GM12878 (cell line): ENCODE results near the gene DNAH1. TPM values are rescaled to one million over a fixed set of nuclear protein-coding genes. Genes with fewer than 3 reads are reported as not detected.

Experiments used
- ATAC-seq: fragments of 200-7000 bp; cut with Tn5 transposase; 3 replicates; pipeline ENCODE4 v1.9.1; 2020; ENCODE audit warnings: mild to moderate bottlenecking, moderate library complexity
- BruUV-seq: library from RNA; stranded (reverse); fragments of 400-500 nt; replicated peaks from 2 replicates; lab custom pipeline; 2021; lab: Mats Ljungman, UMichigan
- CTCF ChIA-PET: fragments of 300-600 bp; sonication (Branson Sonifier 250); formaldehyde crosslinking; extraction: SDS; loops from one replicate; lab custom pipeline; 2021; ENCODE audit warnings: inconsistent platforms; lab: Yijun Ruan, JAX
- POLR2A ChIA-PET: fragments of 350-600 bp; formaldehyde crosslinking; extraction: SDS; loops from one replicate; lab custom pipeline; 2021; ENCODE audit warnings: inconsistent platforms; lab: Charles Lee
- RAD21 ChIA-PET: fragments of 300-600 bp; sonication (Branson Sonifier 250); formaldehyde crosslinking; loops from one replicate; lab custom pipeline; 2023; ENCODE audit warnings: antibody characterized with exemption; ENCODE audit not compliant: unreplicated experiment; lab: Charles Lee
- SMC1A ChIA-PET: fragments of 300-600 bp; sonication (Branson Sonifier 250); formaldehyde crosslinking; loops from one replicate; lab custom pipeline; 2023; ENCODE audit not compliant: unreplicated experiment, uncharacterized antibody; lab: Charles Lee
- DNase-seq: peaks from one replicate; pipeline ENCODE4 v3.0.0-alpha.2; 2011; ENCODE audit warnings: low read depth, low spot score
- FAIRE-seq: peaks from 3 replicates; lab custom pipeline; 2011; peaks lifted over from hg19 to GRCh38; lab: Jason Lieb, UNC
- H2AFZ ChIP-seq: 2 replicates; pipeline ENCODE4 v1.6.0; 2011; ENCODE audit warnings: low read depth, low read length, control low read depth; ENCODE audit not compliant: control insufficient read depth
- H3K27ac ChIP-seq: 2 replicates; pipeline ENCODE4 v1.5.1; 2011; ENCODE audit warnings: control low read depth; ENCODE audit not compliant: control insufficient read depth, insufficient read depth
- H3K27me3 ChIP-seq, 2 experiments: replicated peaks in 1 of 2; 2 replicates each; pipeline versions ENCODE4 v1.6.0 to v1.6.1; 2011; ENCODE audit warnings: low read length in 1 of 2; ENCODE audit not compliant: control insufficient read depth in 2 of 2, insufficient read depth in 2 of 2
- H3K36me3 ChIP-seq, 2 experiments: 2 replicates each; pipeline ENCODE4 v1.5.1; 2011; ENCODE audit warnings: low read length in 1 of 2; ENCODE audit not compliant: control insufficient read depth in 2 of 2, insufficient read depth in 2 of 2
- H3K4me1 ChIP-seq: 2 replicates; pipeline ENCODE4 v1.6.1; 2011; ENCODE audit warnings: mild to moderate bottlenecking, low read length, moderate library complexity, mixed read lengths; ENCODE audit not compliant: control insufficient read depth, insufficient read depth
- H3K4me2 ChIP-seq: 2 replicates; pipeline ENCODE4 v1.6.0; 2011; ENCODE audit warnings: control low read depth; ENCODE audit not compliant: control insufficient read depth, insufficient read depth
- H3K4me3 ChIP-seq: fragments of 200-600 bp; sonication (generic); 2 replicates; pipeline ENCODE4 v1.5.1; 2016
- H3K79me2 ChIP-seq: 2 replicates; pipeline ENCODE4 v1.6.0; 2011; ENCODE audit warnings: low read length; ENCODE audit not compliant: control insufficient read depth, insufficient read depth
- H3K9ac ChIP-seq: 2 replicates; pipeline ENCODE4 v1.8.0; 2011; ENCODE audit warnings: low read length, control low read depth, mixed read lengths; ENCODE audit not compliant: control insufficient read depth, insufficient read depth
- H3K9me3 ChIP-seq: replicated peaks from 3 replicates; pipeline ENCODE4 v1.5.1; 2011; ENCODE audit warnings: mild to moderate bottlenecking, low read length; ENCODE audit not compliant: control insufficient read depth, insufficient read depth
- H4K20me1 ChIP-seq: 2 replicates; pipeline ENCODE4 v1.6.0; 2011; ENCODE audit not compliant: control insufficient read depth, insufficient read depth
- ATF7 ChIP-seq: fragments of 450-650 bp; IDR thresholded peaks from 2 replicates; pipeline ENCODE4 v1.6.1; 2016; ENCODE audit warnings: low read depth, mild to moderate bottlenecking
- BCL3 ChIP-seq: IDR thresholded peaks from 2 replicates; pipeline ENCODE4 v1.6.1; 2011; ENCODE audit warnings: borderline replicate concordance, low read depth, mild to moderate bottlenecking, moderate library complexity, low read length; ENCODE audit not compliant: insufficient read depth, poor library complexity, severe bottlenecking
- BHLHE40 ChIP-seq, 2 experiments: fragments of 450-650 bp in 1 of 2; IDR thresholded peaks; 2 replicates each; pipeline ENCODE4 v1.6.1; 2011 to 2017; ENCODE audit warnings: low read depth in 2 of 2, borderline replicate concordance in 1 of 2, improper control_type of control experiment in 1 of 2, low read length in 1 of 2, mild to moderate bottlenecking in 1 of 2
- KAT2A ChIP-seq: conservative IDR thresholded peaks from 2 replicates; pipeline ENCODE4 v1.6.1; 2011; ENCODE audit warnings: low read depth, low read length; ENCODE audit not compliant: control insufficient read depth
- MTA3 ChIP-seq: IDR thresholded peaks from 2 replicates; pipeline ENCODE4 v1.6.1; 2012; ENCODE audit warnings: low read length, inconsistent platforms, borderline replicate concordance
- POLR2AphosphoS2 ChIP-seq: IDR thresholded peaks from 2 replicates; pipeline ENCODE4 v1.6.1; 2011; ENCODE audit warnings: low read depth, mild to moderate bottlenecking, low read length, improper control_type of control experiment, moderate library complexity
- PRDM15 ChIP-seq: fragments of 450-650 bp; formaldehyde crosslinking; IDR thresholded peaks from 2 replicates; pipeline ENCODE4 v1.4.0; 2020; ENCODE audit warnings: mild to moderate bottlenecking, moderate library complexity
- ZBTB40 ChIP-seq: fragments of 450-650 bp; IDR thresholded peaks from 2 replicates; pipeline ENCODE4 v1.6.1; 2016; ENCODE audit warnings: mild to moderate bottlenecking, moderate library complexity, borderline replicate concordance
- WGBS: methylation state at CpG from one replicate; pipeline ENCODE4 v1.1.6; 2016; ENCODE audit warnings: low lambda C conversion rate; ENCODE audit not compliant: insufficient replicate concordance, insufficient coverage; ENCODE audit errors: missing lambda C conversion rate; 5-methylcytosine and 5-hydroxymethylcytosine counted together
- in situ Hi-C: fragments of 300-500 bp; cut with MboI; formaldehyde crosslinking; loops from 9 replicates; pipeline ENCODE4 v1.14.3; 2018; ENCODE audit warnings: mixed read lengths
- intact Hi-C: fragments of 100-400 bp; cut with micrococcal nuclease; formaldehyde crosslinking; loops from one replicate; pipeline ENCODE4 v1.14.2; 2022; ENCODE audit not compliant: unreplicated experiment
- polyA plus RNA-seq, 11 experiments: library from polyadenylated mRNA; depleted of rRNA in 4 of 11; unstranded in 6 of 11; stranded (reverse) in 5 of 11; fragments of >200 nt; fragmentation: Nextera tagmentation in 4 of 11; fragmentation: Illumina TruSeq in 1 of 11; extraction: Ambion mirVana in 4 of 11; extraction: Trizol in 1 of 11; gene quantifications; 1 replicate in 1 of 11; 2 replicates in 10 of 11; pipeline versions ENCODE4 v1.2.1 to v1.2.3, GENCODE V29; 2011 to 2016; ENCODE audit warnings: inconsistent platforms in 2 of 11, missing spikeins in 2 of 11, low read depth in 1 of 11
- total RNA-seq, 4 experiments: library from RNA; depleted of rRNA in 3 of 4; stranded (reverse); fragments of >200 nt in 3 of 4; fragmentation: Illumina TruSeq in 1 of 4; extraction: Trizol in 1 of 4; gene quantifications; 2 replicates each; pipeline versions ENCODE4 v1.2.1 to v1.2.3, GENCODE V29; 2013 to 2021

Gene DNAH1
- total and polyA plus RNA-seq, 10 of the 15 experiments (the other 5 are each of a cell fraction or from before 2014, with no cell fraction given): 0.31 to 5.8 (median 2.7) TPM

GRCh38 chr3:52280050-52280461, 36.1 kb upstream of the DNAH1 start (continued):
- no peak for TF ChIP-seq BHLHE40 (IDR thresholded peaks at IDR 0.05; ENCODE audit: borderline replicate concordance in 1 of 2, low read depth in 2 of 2, low read length in 1 of 2)
- no peak for TF ChIP-seq POLR2AphosphoS2
- no peak for TF ChIP-seq ATF7
- no peak for TF ChIP-seq MTA3

- SMC1A ChIA-PET: interaction anchor here (0.6 to 2.0 kb wide), 8 partner anchors 7 to 80 kb away, joined by 3 to 8 read pairs (median 3); partner anchors contain the start of gene TLR9
- CTCF ChIA-PET: interaction anchor here (0.8 to 8.7 kb wide), 8 partner anchors 9 to 229 kb away, joined by 3 to 87 read pairs (median 4); partner anchors contain the start of genes PPM1M and TLR9
- no peaks in the 10 kb centered on the region for H3K9me3 ChIP-seq
- DNase-seq: no peak
- POLR2A ChIA-PET: interaction anchor here (0.7 to 8.7 kb wide), 5 partner anchors 31 to 216 kb away, joined by 3 to 60 read pairs (median 4); no protein-coding TSS in a partner anchor
- RAD21 ChIA-PET: interaction anchor here (0.7 to 3.9 kb wide), 6 partner anchors 42 to 229 kb away, joined by 3 to 18 read pairs (median 4); no protein-coding TSS in a partner anchor
- H3K27me3 ChIP-seq: no peaks in the 10 kb centered on the region
- no peak overlapping the region for H3K27ac ChIP-seq
- no TSS peak for BruUV-seq
- no peak overlapping the region for H3K4me2 ChIP-seq
- peak overlapping the region; percentile 26; the same call in 1 of the 2 replicates for H2AFZ ChIP-seq
- H3K9ac ChIP-seq: no peak overlapping the region
- ATAC-seq: no peak
- H3K79me2 ChIP-seq: peaks cover 24% of the 10 kb centered on the region
- in situ Hi-C loops (no loop called here), intact Hi-C loops (no loop called here)
- FAIRE-seq: no peak
- H3K4me1 ChIP-seq: no peaks in the 10 kb centered on the region; the same call in 1 of the 2 replicates
- H4K20me1 ChIP-seq: no peaks in the 10 kb centered on the region
- H3K36me3 ChIP-seq: no peaks in the 10 kb centered on the region
- H3K4me3 ChIP-seq: no peak overlapping the region
- 60% methylated on average over 8 of the region's 8 CpGs for WGBS
- TF ChIP-seq KAT2A (no peak), PRDM15 (CRISPR knock-in tag) (no peak), BCL3 (no peak), ZBTB40 (no peak)
These were observed 33.9 kb upstream of the DNAH1 start for GRCh38 chr3:52281981-52282801.
